Measurements from ENCODE around the gene ARL4A. TPM values are rescaled to one million over a fixed set of nuclear protein-coding genes. Genes with fewer than 3 reads are reported as not detected.

The ARL4A gene
- total RNA-seq, 1 donor = 16.4 TPM

DNA sequence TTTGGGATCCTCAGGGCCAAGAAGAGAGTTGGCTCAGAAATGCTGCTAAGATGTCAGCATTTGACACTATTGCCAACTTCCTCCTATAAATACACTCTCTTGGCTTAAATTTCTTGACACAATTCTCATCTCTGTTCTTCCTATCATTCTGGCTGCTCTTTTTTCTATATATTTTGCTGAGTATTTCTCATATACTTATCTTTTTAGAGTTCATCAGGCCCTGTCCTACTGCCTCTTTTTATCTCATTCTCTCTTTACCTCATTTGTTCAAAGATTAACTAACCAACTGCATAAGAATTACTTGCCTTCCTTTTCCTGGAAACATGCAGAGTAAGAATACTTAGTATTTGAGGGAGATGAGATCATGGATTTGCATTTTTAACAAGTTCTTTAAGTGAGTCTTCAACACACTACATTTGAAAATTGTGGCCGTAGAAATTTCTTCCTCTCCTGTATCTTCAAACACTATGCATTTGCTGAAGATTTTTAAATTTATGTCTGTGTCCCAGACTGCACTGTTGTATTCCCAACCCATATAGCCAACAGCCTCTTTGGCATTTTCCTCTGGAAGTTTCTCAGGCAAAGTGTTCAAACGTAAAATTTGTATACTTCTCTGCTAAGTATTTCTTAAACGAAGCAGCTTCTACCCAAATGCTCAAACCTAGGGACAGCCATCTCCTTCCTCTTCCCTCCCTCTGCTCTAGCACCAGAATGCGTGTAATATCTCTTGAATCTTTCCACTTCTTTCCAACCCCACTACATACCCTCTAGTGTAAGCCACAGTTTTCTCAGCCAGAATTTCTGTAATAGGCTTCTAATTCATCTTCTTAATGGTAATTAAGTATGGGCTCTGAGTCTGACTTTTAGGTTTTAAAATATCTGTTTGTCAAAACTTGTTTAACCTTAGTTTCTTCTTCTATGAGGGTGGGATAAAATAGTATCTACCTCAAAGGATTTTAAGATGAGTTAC, 35.5 kb downstream of the ARL4A start:
- DNase-seq (ENCODE audit: low read depth in 2 of 3, low spot score in 2 of 3) = no peak

DNA sequence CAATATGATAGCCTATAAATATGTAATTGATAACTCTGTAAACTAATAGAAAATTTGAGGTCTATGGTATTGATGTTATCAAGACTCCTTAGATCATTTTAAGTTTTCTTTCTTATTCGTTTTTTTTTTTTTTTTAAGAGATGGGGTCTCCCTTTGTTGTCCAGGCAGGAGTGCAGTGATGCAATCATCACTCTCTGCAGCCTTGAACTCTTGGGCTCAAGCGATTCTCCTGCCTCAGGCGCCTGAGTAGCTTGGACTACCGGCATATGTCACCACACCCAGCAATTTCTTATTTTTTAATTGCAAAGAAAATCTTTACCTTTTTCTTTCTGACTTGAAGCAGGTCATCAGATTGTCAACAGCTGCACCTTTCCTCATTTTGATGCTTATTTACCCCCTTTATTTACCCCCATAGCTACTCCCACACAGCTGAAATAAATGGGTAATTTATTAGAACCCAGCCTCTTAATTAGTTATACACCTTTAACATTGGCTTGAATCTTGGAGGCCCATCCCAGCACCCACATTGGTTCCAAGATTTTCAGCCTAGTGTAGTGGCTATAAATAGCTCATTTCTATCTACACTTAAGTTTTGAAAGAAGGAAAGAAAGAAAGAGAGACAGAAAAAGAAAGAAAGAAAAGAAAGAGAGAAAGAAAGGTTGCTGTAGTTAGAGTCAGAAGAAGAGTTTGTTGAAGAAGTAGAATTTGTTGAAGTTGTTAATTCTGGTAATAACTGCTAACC, 38.3 kb downstream of the ARL4A start:
- no peak for DNase-seq (ENCODE audit: low read depth in 2 of 3, low spot score in 2 of 3)

DNA sequence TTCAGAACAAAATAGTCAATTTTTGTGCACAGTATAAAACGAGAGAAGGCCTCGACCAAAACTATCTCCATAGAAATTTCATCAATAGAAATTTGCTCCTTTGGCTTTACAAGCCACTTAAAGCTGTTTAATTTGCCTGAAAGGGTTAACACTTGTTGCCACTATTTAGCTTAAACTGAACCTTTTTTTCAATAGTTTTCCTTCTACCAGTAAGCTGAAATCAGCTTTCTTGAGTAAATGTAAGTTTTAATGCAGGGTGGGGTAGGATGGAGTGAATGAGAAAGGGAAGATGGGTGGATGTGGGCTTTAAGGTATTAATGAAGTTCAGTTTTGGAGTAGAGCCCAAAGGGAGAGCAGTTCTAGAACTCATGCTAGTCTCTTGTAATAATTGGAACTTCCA, 39.5 kb downstream of the ARL4A start:
- no peak for DNase-seq (ENCODE audit: low read depth in 2 of 3, low spot score in 2 of 3)

DNA sequence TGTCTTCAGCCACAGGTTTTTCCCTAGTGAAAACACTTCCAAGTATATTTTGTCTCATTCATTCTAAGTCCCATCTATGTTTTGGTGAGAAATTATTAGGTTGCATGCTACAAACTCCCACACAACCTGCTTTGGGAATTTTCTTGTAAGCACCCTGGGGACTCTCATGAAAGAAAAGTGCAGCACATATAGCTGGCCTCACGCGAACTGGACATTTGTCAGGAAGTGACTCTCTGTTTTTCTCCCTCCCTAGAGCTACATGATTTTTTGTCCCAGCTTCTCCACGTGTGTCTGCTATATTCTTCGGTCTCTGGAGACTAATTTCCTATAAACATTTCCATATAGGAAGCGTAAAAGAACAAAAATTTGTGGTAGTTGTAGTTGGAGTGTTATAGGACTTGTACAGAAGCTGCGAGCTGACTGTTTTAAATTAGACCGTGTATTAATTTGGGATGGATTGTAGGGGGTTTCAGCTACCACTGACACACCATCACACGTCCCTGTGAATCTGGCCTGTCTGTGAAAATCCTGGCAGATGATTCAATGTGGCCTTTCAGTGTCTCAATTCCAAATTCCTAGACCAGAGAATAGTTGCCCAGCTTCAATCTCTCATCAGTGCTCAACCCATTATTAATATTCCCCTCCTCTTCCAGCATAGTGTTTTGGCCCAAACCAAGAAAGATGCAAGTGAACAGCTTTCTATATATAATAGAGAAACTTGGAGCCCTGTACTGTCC, 40.2 kb downstream of the ARL4A start:
- no peak for DNase-seq (ENCODE audit: low read depth in 2 of 3, low spot score in 2 of 3)

- no peak for DNase-seq (ENCODE audit: low read depth in 2 of 3, low spot score in 2 of 3)
Observed at GRCh38 chr7:12728192-12728538, 40.7 kb downstream of the ARL4A start.

GRCh38 chr7:12729112-12729511, 41.7 kb downstream of the ARL4A start:
- DNase-seq (ENCODE audit: low read depth in 2 of 3, low spot score in 2 of 3) = peak in 2 of 3 donors; percentile 57 to 78

GRCh38 chr7:12730523-12730922, 43.1 kb downstream of the ARL4A start:
- no peak for DNase-seq (ENCODE audit: low read depth in 2 of 3, low spot score in 2 of 3)

GRCh38 chr7:12731214-12731656, 43.8 kb downstream of the ARL4A start:
- no peak for DNase-seq (ENCODE audit: low read depth in 2 of 3, low spot score in 2 of 3)

DNA sequence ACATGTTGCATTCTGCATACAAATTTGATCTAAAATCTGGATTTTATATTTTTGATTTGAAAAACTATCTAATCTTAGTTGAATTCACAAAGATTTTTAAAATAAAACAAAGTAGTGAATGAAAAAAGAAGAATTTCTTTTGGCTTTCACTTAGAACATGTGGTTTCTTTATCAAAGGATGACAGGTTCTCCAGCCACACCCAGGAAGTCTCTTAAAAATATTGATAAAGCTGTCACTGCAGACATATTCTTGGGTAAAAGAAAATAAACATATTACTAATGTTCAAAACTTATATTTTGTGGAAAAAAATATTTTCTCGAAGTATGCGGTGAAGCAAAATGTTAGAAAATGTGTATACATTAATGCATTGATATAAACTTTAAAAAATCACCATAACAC, 44.3 kb downstream of the ARL4A start:
- peak in 1 of 3 donors; percentile 21 for DNase-seq (ENCODE audit: low read depth in 2 of 3, low spot score in 2 of 3)

DNA sequence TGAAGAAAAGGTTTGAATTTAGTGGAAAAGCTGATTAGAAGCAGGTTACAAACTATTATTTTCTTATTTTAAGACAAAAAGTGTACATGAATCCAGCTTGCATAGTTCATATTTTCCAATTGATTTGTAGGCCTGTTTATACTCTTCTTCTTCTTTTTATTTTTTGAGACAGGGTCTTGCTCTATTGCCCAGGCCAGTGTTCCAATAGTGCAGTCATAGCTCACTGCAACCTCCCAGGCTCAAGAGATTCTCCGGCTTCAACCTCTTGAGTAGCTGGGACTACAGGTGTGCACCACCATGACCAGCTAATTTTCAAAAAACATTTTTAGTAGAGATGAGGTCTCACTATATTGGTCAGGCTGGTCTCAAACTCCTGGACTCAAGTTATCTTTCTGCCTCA, 45.0 kb downstream of the ARL4A start:
- no peak for DNase-seq (ENCODE audit: low read depth in 2 of 3, low spot score in 2 of 3)

GRCh38 chr7:12735923-12736322, 48.5 kb downstream of the ARL4A start:
- no peak for DNase-seq (ENCODE audit: low read depth in 2 of 3, low spot score in 2 of 3)

DNA sequence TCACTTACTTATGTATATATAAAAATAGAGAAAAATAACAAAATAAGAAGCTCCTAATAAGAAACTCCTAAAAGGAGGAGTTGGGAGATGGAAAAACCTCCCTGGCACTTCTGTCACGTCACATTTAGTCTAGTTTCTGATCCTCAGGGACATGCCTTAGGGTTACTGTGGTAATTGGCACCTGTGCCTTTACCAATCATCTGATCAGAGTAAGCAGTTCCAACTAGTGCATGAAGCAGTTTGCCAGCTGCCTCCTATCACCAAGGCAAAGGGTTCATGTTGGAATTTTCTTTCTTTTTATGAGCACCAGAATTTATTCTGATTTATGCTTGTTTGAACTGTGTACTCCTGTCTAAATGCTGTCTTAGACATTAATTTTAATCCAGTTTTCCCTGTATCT, 49.9 kb downstream of the ARL4A start:
- DNase-seq (ENCODE audit: low read depth in 2 of 3, low spot score in 2 of 3) = no peak

DNA sequence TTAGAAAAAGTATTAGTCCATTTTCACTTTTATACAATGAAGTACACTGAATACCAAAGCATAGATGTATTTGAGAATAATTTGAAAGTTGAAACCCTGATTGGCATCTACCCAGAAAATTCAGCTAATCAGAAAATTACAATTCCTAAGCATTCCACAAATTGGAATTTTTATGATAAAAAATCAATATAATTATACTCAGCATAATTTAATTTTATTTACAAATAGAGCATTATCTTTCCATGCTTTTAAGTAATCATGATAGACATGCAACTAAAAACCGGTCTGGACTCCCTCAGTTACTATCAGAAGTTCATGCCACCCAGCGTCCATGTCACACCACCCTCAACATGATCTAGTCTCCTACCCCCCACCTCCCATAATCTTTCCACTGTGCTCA, 50.4 kb downstream of the ARL4A start:
- no peak for DNase-seq (ENCODE audit: low read depth in 2 of 3, low spot score in 2 of 3)

- DNase-seq (ENCODE audit: low read depth in 2 of 3, low spot score in 2 of 3) = no peak
Observed at GRCh38 chr7:12738665-12739064, 51.2 kb downstream of the ARL4A start.

Small RNA genes lying within 50 kb of the gene (small RNA-seq; reads per million reads assigned to genes)
- not detected for gene RF00264

Other genes with a start within 250 kb of the ARL4A start
- under 0.01 TPM for gene SCIN, start 116.9 kb upstream of the ARL4A start, total RNA-seq